Limb (tissue), 2 donors: ENCODE data around the gene OXLD1.

Source experiments
- DNase-seq, 2 donors: peaks; one replicate each; pipeline ENCODE4 v3.0.0-alpha.2; 2016; ENCODE audit errors: extremely low spot score in 2 of 2

The OXLD1 gene

DNA sequence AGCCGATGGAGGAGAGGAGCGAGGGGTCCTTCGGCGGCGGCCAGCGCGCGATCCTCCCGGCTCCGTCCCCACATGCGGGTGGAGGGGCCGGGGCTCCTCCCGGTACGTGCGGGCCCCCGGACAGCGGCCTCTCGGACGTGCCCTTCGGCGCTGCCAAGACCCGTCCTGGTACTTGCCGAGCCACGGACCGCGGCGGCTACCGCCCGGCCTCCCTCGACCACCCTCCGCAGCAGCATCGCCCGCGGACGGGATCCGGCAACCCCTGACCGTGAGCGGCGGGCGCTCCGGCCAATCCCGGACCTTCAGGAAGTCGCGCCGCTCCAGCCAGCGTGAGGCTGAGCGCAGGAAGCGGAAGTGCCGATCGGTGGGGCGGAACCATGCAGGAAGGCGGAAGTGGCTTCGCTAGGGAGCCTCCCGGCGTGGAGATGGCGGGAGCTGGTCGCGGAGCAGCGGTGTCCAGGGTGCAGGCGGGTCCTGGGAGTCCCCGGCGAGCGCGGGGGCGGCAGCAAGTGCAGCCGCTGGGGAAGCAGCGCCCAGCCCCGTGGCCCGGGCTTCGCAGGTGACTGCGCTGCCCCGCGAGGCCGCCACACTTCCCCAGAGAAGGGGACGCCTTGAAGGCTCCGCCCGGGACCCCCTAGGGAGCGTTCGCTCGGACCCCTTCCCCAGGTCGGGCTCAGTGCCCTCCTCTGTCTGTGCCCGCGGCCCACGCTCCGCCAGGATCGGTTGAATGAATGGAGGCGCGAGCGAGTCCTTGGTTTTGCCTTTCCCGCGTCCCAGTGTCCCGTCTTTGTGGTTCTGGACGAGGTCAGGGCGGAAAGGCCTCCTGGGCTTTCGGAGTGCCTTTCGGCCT lies at the start of gene OXLD1, which contains the start of gene CCDC137:
Gene OXLD1 (minus strand): TSS at position 264 of the 850 bp plus-strand sequence. CDS start 28 bp downstream, at position 236.
Gene CCDC137 (plus strand): TSS at position 396 of the 850 bp plus-strand sequence. CDS start 30 bp downstream, at position 426.
- peak; percentile 95 to 97 for DNase-seq

DNA sequence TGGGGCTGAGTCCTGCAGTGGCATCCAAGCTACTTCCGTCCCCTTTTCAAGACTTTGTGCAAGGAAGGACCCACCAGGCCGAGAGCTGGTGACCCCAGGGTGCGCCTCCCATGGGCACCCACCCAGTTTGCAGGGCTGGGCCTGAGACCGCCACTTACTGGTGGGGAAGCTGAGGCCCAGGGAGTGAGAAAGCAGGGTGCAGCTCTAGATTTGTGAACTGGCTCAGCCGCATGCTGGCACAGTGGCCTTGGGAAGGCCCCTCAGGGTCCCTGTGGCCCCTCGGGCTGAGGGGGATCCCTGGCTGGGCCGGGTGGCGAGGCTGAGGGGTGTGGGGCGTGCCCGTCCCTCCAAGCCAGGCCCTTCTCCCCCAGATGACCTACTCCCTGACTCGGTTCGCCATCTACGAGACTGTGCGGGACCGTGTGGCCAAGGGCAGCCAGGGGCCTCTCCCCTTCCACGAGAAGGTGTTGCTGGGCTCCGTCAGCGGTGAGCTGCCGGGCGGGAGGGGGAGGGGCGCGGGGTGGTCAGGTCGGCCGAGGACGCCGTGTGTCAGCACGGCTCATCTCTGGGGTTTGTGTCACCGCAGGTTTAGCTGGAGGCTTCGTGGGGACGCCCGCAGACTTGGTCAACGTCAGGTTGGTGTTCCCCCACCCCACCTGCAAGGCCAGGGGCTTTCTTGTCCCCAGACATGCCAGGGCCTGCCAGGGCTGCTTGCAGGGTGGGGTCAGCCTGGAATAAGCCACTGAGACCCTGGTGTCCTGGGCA lies 48.9 kb upstream of the OXLD1 start:
- DNase-seq = peak in 1 of 2 donors; percentile 26

DNA sequence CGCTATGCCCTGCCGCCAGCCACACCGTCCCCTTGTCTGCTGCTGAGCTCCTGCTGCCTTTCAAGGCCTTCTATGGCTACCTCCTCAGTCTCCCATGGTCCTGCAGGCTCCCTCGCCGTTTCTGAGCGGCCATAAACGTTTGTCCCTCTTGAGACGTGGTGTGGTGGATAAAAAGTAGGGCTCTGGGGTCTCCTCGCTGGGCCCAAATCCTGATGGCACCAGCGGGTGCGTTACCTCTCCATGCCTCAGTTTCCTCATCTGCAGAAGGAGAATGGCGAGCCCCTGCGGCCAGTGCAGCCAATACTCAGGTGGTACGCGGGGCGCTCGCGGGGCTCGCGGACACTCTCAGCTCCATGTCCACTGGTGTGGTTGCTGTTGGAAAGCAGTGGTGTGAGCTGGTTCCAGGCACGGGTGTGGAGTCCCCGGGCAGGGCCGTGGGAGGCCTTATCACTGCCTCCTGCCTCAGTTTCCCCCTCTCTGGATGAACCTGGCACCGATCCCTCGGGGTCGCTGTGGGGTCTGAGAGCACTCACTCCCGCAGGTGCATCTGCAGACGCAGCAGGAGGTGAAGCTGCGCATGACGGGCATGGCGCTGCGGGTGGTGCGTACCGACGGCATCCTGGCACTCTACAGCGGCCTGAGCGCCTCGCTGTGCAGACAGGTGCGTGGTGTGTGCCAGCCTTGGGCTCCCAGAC lies 48.2 kb upstream of the OXLD1 start:
- DNase-seq = peak in 1 of 2 donors; percentile 33

DNA sequence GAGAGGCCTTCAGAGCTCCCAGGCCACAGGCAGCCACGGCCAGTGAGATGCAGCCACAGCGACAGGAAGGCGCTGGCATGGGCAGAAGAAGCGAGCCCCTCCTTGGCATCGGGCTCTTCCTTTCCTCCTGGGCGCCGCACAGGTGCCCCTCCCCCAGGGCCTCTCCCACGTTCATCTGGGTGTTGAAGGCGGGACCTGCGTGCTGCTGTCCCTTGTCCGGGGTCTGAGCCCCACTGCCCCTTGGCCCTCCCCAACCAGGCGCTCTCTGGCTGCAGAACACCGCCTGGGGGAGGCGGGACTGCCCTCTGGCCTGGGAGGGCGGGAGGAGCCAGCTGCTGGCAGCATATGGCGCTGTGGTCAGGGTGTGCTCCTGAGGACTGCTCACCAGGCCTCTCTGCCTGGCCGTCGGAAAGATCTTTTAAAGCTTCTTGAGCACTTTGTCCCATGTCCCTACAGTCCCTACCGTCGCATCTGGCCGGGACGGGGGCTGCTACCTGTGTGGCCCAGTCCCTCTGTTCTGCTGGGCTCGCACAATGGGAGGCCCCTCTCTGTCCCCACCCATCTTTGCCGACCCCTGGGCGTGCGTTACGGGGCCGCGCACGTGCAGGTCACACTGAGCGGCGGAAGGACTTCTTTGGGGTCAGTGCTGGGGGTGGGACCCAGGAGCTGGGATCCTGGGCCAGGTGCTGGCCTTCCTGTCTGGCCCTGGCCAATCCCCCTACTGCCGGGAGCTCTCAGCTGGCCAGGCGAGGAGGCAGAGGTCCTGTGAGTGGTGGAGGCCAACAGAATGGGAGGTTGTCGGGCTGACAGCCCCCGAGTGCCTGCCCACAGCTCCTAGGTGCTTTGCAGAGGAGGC lies 47.4 kb upstream of the OXLD1 start:
- no peak for DNase-seq

DNA sequence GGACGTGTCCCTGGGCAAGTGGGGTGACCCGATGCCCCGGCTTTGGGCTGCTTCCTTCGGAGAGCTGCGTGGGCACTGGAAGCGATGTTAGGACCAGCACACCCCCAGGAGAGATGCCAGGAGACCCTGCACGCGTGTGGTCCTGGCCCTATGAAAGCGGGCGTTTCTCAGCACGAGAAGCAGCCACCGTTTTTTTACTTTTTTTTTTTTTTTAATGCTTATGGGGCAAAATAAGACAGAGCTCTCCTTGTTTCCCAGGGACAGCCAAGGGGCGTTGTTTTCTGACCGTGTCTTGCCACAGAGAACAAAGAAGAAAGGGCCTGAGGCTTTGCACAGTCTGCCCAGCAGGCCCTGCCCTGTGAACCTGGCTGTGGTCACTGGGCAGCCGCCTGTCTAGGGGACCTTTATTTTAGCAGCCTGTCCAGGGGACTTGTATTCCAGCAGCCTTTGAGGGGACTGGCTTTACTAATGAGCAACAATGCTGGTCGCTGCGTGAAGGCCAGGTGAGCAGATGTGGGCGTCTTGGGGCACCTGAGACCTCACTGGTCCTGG lies 46.7 kb upstream of the OXLD1 start:
- DNase-seq = no peak

DNA sequence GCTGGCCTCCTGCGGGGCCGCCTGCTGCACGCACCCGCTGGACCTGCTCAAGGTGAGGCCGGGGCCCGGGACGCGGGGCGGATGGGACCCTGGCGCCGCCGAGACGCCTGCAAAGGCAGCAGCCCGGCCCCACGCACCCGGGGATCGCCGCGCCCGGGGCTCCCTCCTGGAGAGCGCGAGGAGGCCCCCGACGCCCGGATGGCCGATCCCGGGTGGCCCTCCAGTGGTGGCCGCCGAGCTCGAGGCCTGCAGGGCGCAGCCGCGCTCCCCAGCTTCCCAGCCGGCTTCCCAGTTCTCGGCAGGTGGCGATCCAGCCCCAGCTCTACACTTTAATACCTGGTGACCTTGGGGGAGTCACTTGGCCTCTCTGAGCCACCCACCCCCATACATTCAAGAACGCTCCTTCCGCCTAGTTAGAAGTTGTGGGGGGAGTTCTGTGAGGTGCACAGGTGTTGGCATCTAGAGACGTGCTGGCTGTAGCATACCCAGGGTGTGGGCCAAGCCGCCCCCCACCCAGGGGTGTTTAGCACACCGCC lies 46.1 kb upstream of the OXLD1 start:
- no peak for DNase-seq

DNA sequence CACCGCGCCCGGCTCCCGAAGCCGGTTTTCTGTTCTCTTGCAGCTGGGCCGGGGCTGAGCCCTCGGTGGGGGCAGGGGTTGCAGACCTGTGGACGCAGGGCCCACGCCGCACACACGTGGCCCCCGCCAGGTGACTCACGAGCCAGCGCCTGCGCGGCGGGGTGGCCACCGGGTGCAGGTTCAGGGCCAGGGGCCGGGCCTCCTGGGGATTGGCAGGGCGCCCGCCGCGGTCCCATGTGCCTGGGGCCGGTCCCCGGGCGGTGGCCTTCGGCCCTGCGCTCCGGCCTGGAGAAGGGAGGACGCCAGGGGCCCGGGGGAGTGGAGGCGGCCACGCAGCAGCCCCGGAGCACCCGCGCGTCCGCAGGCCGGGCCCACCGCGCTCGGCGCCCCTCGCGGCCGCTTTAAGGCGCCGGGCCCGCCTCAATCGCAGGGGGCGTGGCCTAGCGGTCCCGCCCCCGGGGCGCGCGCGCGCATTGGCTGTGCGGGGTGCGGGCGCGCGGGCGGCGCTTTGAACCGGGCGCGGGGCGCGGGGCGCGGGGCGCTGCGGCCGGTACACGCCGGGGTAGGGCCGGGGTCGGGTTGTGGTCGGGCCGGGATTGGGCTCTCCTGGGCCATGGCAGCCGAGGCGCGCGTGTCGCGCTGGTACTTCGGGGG lies 45.5 kb upstream of the OXLD1 start, which contains the start of gene SLC25A10:
Gene SLC25A10 (plus strand): TSS at position 471 of the 654 bp plus-strand sequence. CDS start 143 bp downstream, at position 614.
- peak; percentile 73 to 85 for DNase-seq

DNA sequence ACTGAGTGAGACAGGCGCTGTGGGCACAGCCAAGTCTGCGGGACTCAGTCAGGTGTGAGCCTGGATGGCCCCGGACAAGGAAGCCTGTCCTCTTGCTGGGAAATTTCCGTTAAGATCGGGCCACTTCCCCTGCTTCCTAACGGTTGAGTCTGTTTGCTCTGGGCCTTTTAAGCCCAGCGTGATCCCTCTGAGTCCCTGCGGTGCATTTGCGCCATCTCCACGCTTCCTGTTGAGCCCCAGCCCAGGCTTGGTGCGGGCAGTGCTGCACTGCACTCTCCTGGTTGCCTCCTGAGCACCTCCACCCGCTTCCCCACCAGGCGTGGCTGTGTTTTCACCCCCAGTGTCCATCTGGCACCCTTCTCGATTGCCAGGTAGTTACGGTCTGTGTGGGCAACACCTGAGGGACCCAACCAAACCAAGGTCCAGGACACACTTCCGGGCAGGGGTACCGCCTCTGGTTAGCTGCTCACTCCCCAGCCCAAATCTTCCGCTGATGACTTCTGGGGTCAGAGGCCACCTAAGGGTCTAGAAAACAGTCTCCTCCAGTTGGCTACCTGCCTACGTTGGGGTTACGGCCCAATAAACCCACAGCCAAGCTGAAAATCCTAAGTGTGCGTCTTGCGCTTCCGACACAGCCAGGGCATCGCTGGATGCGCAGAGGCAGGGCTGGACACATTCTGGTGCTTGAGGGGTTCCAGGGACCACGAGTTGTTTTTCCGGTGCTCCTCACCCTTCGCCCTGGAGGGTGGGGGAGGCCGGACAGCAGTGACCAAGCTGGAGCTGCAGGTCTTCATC lies 44.3 kb upstream of the OXLD1 start:
- no peak for DNase-seq

DNA sequence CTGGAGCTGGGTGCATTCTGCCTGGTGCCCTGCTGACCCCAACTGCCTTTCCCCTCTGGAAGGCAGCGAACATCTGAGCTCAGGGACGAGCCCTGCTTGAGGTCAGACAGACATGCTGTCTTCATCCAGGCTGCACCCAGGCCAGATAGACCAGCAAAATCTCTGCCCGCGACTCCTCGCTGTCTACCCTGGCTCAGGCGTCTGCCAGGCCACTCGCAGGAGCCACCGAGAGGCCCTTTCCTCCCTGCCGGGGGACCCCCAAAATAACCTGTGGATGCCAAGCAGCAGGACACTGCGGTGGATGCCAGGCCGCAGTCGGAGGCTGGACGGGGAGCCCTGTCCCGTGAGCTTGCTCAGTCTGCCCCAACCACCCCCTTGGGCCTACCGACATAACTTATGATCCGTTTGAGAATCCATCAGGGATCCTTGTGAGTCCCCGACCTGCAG lies 42.4 kb upstream of the OXLD1 start:
- DNase-seq = no peak

DNA sequence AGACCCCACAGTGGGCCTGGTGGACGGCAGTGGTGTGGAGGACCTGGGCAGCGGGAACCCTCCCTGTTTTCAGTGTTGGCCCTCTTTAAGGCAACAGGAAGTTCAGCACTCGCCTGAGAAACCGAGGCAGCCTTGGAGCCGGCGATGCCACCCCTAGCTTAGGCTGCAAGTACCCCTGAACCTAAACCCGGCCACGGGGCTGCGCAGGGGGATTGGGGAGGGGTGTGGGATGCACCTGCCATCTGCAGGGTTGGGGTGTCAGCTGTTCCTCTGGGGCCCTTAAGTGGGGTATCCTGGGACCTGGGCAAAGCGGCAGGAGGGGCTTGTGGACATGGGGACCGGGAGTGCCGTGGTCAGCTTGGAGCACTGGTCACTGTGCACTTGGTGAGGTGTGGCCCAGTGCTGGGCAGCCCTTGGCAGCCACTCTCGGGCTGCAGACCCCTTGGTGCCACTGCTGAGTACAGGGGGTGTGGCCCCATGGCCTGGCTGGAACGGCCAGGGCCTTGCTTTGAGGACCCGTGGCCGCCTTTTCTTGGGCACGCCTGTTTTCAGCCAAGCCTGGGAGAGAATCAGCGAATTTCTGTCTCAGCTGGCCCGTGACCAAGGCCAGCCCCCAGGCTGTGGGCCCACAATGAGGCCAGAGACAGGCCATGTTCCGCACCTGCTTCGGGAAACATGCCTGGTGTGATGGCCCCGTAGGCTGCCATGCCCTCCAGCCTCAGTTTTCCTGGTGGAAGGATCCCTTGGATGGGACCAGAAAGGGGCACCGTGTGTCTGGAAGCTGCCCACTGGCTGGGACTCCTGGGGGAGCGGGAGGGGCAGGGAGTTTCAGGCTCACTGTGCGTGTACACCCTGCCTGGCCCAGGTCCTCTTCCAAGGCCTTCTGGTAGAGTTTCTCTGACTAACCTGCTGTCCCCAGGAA lies 41.6 kb upstream of the OXLD1 start:
- no peak for DNase-seq

DNA sequence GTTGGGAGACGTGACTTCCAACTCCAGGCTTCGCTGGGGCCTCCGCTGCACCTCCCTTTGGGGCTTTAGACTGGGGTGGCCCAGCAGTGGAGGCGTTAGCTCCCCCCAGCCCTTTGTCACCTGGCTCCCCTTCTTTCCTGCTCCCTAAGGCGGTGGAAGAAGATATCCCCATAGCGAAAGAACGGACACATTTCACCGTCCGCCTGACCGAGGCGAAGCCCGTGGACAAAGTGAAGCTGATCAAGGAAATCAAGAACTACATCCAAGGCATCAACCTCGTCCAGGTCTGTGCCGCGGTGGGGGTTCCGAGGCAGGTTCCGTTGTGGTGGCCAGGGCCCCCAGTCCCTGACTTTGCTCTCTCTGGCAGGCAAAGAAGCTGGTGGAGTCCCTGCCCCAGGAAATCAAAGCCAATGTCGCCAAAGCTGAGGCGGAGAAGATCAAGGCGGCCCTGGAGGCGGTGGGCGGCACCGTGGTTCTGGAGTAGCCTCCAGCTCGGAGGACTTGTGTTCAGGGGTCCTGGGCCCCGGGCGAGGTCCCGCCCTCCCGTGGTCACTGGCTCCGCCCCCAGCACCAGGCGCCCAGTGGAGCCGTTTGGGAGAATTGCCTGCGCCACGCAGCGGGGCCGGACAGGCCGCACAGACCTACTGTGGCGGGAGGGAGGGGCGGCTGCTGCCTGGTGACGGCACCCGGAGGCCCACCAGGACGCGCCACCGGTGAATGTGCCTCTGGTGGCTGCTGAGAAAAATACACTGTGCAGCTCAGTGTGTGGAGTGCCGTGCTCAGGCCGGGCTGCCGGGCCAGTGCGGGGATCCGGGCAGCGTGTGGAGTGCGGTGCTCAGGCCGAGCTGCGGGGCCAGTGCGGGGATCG lies 40.6 kb upstream of the OXLD1 start:
- no peak for DNase-seq

DNA sequence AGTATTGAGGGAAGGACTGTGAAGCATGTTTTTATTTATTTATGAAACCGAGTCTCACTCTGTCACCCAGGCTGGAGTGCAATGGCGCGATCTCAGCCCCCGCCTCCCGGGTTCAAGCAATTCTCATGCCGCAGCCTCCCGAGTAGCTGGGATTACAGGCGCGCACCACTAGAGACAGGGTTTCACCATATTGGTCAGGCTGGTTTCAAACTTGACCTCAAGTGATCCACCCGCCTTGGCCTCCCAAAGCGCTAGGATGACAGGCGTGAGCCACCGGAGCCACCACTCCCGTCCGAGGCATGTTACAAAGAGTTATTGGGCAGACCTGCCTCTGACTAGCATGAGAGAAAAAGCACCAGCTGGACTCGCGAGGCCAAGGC lies 39.8 kb upstream of the OXLD1 start:
- no peak for DNase-seq

DNA sequence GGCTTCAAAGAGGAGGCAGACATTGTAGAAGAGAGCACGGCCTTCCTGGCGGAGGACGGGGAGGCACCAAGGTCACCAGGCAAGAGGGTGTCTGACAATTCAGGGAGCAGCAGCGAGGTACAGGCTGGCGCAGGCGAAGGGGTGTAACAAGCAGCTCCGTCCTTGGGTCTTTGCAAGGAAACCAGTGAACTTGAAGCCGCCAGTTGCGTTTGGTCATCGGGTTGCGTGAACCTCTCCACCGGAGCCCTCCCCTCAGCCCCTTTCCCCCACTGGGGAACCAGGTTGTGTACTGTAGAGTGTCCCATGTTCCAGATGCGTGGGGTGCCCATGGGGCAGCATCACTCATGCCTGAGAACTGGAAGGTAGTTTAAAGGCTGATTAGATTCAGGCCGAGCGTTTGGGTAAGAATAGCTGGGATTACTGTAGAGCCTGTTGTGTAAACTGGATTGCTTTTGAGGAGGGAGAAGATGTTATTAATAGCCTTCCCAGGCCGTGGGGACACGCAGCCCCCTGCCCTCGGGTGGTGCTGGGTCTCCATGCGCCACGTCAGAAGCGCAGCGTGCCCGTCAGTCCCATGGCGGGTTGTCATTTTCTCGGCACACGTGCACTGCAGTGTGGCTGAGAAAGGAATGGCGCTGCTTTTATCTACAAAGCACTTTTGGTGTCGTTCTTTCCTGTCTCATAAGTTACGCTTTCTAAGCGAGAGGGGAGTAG lies 39.3 kb upstream of the OXLD1 start:
- DNase-seq = no peak

DNA sequence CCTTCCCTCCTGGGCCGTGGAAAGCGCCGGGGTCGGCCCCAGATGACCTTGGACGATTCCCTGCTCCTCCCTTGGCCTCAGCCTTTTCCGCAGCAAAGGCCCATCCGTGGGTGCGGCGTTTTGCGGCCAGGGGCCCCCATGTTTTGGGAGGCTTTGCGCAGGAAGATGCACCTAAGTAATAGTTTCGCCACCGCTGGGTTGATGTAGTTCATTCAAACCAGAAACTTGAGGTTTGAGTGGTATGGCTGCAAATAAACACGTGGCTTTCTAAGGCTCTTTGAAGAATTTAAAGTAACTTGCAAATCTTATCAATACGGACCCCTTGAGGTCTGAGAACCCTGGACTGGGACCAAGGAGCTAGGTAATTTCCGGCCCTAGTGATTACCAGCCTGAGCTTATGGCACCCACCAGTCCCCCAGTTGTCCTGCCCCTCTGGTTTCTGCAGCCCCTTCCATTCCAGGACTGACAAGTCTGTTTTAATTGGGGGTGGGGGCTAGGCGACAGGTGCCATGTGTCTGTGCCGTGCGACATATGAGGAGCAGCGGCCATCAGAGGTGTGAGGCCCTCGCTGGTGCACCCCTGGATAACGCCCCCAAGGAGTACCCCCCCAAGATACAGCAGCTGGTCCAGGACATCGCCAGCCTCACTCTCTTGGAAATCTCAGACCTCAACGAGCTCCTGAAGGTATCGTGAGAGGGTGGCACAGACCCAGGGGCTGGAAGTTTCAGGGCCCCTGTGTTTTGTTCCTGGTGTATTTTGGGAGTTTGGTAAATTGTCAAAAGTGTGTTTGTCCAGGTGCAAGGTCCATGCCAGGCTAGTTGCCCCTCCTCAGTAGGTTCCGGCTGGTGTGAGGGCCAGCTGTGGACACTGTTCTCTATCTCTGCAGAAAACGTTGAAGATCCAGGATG lies 37.6 kb upstream of the OXLD1 start:
- DNase-seq = no peak
